GM12891 (cell line): ENCODE results near the gene LYPD1.

Experiments used
- DNase-seq: peaks from one replicate; pipeline ENCODE4 v3.0.0; 2011; ENCODE audit warnings: low spot score; ENCODE audit not compliant: insufficient read length
- FAIRE-seq: peaks from 2 replicates; lab custom pipeline; 2011; peaks lifted over from hg19 to GRCh38; lab: Jason Lieb, UNC
- PAX5 ChIP-seq: IDR thresholded peaks from 2 replicates; pipeline ENCODE4 v1.6.1; 2011; ENCODE audit warnings: low read length, moderate library complexity, mild to moderate bottlenecking; ENCODE audit not compliant: insufficient read depth, severe bottlenecking
- POLR2A ChIP-seq: IDR thresholded peaks from 2 replicates; pipeline ENCODE4 v1.6.1; 2011; ENCODE audit warnings: low read depth, low read length, control low read depth
- POLR2AphosphoS5 ChIP-seq: IDR thresholded peaks from 2 replicates; pipeline ENCODE4 v1.6.1; 2011; ENCODE audit warnings: low read depth, low read length, control low read depth
- POU2F2 ChIP-seq: IDR thresholded peaks from 2 replicates; pipeline ENCODE4 v1.6.1; 2011; ENCODE audit warnings: low read depth, mild to moderate bottlenecking, control low read depth, low read length, moderate library complexity
- SPI1 ChIP-seq: IDR thresholded peaks from 2 replicates; pipeline ENCODE4 v1.6.1; 2011; ENCODE audit warnings: low read depth, low read length, control low read depth
- TAF1 ChIP-seq: IDR thresholded peaks from 2 replicates; pipeline ENCODE4 v1.6.1; 2011; ENCODE audit warnings: low read depth, low read length, control low read depth

Gene LYPD1

DNA sequence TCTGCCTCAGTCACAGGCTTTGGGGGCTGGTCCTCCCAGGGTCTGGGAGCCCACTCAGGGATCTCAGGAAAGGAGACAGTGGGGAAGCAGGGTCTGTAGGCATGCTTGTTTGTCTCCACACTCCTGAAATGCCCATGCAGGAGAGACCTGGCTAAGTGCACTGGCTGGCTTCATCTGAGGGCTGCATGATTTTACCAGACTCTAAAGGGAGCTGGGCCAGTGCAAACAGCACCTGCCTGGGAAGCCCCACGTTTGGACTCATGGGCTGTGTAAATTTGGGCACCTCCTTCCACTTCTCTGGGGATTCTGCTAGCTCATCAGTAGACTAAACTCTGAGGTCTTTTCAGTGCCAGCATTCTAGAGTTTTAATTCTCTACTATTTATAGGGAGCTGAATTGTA lies 33.7 kb downstream of the LYPD1 start:
- FAIRE-seq (no peak), DNase-seq (no peak)
- no peak for TF ChIP-seq TAF1
- TF ChIP-seq POU2F2, result no peak
- TF ChIP-seq SPI1, result no peak
- no peak for TF ChIP-seq POLR2A
- no peak for TF ChIP-seq POLR2AphosphoS5

DNA sequence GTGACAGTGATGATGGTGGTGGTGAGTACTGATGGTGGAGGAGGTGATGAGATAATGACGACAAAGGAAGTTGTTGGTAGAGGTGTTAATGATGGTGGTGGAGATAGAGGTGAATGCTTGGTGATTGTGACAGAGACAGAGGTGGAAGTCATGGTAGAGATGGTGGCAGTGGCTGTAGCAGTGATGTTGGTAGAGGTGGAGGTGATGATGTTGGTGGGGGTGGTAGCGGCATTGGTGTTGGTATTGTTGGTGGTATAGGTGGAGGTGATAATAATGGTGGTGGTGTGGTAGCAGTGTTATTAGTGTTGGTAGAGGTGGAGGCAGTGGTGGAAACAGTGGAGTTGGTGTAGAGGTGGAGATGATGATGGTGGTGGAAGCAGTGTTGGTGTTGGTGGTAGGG lies 36.4 kb downstream of the LYPD1 start:
- DNase-seq, result no peak
- TF ChIP-seq PAX5, result no peak
- TF ChIP-seq POU2F2, result no peak
- TF ChIP-seq SPI1, result no peak
- no peak for TF ChIP-seq TAF1
- no peak for TF ChIP-seq POLR2A
- TF ChIP-seq POLR2AphosphoS5, result no peak
- no peak for FAIRE-seq

DNA sequence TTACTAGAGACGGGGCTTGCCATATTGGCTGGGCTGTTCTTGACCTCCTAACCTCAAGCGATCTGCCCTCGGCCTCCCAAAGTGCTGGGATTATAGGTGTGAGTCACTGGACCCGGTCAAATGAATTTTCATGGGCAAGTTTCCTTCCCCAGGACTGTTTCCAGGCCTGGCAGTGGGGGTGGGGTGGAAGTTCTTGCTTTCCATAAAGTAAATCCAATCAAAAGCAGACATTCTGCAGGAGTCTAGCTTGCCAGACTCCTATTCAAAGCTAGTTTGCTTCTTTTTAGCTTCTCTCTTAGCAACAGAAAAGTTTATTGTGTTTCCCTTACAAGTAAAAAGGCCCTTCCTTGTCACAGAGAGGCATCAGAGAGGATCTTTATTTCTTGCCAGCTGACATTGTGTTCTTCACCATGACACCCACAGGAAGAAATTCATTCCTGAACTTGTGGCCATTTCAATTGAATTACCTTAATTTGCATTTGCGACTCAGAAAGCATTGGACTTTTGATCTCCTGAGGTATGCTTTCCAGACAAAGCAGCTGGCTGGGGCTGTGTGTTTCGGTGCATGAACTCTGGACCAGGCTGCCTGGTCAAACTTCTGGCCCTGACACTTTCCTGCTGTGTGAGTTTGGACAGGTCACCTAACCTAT lies 37.9 kb downstream of the LYPD1 start:
- DNase-seq, result no peak
- no peak for TF ChIP-seq POU2F2
- no peak for FAIRE-seq

DNA sequence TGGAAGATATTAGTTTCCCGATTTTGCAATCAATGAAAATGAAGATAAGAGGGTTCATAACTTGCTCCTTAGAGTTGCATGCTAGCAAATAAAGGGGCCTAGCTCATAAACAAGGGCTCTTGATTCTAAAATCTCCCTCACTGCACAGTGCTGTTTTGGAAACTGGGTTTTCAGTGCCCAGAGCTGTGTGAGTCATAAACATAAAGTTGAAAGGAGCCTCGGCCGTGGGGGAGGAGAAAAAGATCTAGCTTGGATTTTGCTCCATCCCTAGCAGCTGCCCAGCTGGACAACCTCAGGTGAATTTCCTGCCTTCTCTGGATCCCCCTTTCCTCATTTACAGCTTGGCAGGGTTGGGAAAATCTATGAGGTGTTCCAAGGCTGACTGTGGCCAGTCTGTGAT lies 42.5 kb downstream of the LYPD1 start:
- DNase-seq, result no peak
- FAIRE-seq, result no peak
- no peak for TF ChIP-seq TAF1
- no peak for TF ChIP-seq SPI1
- TF ChIP-seq POLR2AphosphoS5, result no peak
- TF ChIP-seq POLR2A, result no peak
- TF ChIP-seq POU2F2, result no peak
- no peak for TF ChIP-seq PAX5

DNA sequence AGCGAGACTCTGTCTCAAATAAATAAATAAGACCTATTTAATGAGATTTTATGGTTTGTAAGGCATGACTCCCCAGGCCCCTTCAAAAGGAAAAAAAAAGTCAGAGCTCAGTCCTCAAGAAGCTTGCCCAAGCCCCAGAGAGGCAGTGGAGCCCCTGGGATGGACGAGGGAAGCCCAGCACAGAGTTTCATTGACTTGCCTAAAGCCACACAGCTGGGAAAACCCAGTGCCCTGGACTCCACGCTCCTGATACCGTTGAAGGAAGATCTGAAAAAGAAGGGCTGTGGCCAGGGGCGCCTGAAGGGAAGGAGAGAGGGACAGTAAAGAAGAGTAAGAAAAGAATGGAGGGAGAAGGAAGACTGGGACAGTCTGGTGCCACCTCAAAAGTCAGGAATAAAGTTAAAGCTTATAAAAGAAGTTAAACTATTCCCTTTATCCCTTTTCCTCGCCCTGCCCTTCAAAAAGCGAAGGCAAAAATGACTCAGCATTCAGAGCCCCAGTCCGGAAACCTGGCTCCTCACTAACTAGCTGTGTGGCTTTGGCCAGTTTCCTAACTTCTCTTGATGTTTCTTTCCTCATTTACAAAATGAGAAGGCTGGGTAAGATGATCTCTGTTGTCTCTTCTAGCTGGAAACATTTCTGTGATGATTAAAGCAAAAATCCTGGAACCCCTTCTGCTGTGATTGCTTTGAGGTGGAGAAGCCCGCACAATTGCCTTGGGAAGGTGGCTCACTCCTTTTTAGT lies 46.7 kb downstream of the LYPD1 start:
- DNase-seq (no peak), FAIRE-seq (no peak)
- no peak for TF ChIP-seq TAF1

DNA sequence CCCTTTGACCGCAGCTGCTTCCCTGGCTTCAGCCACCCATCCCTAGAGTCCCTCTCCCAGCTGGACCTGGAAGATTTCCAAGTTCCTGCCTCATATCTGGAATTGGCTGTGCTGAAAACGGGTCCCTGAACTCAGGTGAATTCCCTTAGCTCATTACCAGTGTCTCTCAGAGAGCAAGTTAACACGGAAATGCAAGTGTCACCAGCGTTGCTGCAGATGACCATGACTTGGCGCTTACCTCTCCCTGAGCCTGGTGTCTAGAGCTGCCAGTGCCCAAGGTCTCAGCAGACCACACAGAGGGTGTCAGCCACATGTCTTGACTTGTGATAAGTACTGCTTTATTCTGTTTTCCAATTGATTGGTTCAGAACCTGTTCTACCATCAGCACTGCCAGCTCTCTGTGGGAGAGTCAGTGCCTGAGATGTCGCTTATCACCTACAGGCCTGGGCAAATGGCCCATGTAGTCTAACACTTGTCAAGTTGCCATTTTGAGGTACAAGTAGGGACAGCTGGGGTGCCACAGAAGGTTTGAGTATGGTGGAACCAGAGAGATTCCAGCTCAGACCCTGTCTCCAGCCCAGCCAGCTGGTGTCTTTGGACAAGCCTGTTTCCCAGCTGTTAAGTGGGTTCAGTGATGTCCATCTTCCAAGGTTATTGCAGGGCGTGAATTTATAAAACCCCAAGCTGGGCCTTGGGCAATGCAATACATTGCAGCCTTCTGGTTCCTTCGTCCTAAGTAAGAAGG lies 48.7 kb downstream of the LYPD1 start:
- no peak for FAIRE-seq
- no peak for DNase-seq
- no peak for TF ChIP-seq POLR2A

DNA sequence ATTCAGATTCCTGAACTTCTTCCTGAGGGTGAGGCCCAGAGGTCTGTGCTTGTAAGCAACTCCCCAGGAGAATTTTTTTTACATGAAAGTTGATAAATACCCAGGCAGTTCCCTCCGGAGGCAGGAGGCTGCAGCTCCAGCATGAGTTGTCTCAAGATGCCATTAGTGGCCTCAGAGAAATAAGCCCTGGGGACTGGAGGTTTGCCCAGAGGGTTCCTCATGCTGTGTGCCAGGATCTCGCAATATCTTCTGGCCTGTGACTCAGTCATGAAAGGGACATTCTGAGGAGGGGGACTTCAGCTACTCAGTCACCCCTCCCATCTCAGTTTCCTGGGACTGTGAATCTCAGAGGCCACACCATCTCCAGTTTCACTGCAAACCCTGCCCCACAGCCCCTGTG lies 49.9 kb downstream of the LYPD1 start:
- no peak for TF ChIP-seq POU2F2
- no peak for TF ChIP-seq POLR2AphosphoS5
- TF ChIP-seq TAF1, result no peak
- TF ChIP-seq PAX5, result no peak
- no peak for TF ChIP-seq SPI1
- TF ChIP-seq POLR2A, result no peak
- no peak for DNase-seq

DNA sequence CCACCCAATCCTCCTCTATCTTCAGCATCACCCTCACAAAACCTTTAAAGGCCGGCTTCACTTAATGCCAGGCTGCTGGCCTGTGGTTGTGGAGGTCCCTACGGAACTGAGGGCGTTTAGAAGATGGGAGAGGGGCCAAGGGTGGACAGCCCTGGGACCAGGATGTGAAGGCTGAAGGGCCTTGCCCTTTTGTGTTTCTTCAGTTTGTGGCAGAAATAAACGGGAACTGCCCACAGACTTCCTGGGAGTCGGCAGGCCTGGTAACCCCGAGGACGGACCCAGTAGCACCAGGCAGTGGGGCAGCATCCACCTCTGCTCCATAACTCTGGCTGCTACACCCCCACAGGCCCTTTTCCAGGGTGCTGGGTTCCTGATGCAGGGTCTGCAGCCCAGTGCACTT lies 51.3 kb downstream of the LYPD1 start:
- TF ChIP-seq POU2F2 (no peak), PAX5 (no peak), POLR2AphosphoS5 (no peak), SPI1 (no peak), POLR2A (no peak), TAF1 (no peak)
- no peak for DNase-seq
- no peak for FAIRE-seq

More for the DNA sequence above, 49.9 kb downstream of the LYPD1 start:
- FAIRE-seq, result no peak

DNA sequence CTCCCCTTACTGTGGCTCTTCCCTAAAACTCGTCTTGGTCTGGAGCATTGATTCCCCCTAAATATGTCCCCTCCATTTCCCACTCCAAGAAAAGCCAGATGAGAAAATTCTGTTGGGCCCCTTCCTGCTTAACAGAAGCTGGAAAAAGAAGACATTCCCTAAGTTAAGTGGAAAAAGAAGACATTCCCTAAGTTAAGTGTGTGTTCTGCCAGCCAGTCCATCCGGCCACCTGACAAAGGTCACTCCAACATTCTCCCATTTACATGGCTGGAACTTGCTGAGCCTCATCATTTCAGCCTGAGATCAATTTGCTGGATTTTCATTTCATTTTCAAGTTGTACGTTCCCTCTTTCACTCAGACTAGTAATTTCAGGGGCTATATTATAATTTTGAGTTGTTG lies 52.0 kb downstream of the LYPD1 start:
- TF ChIP-seq SPI1 (no peak), PAX5 (no peak), POLR2A (no peak), POU2F2 (no peak), TAF1 (no peak), POLR2AphosphoS5 (no peak)
- FAIRE-seq, result no peak
- no peak for DNase-seq

DNA sequence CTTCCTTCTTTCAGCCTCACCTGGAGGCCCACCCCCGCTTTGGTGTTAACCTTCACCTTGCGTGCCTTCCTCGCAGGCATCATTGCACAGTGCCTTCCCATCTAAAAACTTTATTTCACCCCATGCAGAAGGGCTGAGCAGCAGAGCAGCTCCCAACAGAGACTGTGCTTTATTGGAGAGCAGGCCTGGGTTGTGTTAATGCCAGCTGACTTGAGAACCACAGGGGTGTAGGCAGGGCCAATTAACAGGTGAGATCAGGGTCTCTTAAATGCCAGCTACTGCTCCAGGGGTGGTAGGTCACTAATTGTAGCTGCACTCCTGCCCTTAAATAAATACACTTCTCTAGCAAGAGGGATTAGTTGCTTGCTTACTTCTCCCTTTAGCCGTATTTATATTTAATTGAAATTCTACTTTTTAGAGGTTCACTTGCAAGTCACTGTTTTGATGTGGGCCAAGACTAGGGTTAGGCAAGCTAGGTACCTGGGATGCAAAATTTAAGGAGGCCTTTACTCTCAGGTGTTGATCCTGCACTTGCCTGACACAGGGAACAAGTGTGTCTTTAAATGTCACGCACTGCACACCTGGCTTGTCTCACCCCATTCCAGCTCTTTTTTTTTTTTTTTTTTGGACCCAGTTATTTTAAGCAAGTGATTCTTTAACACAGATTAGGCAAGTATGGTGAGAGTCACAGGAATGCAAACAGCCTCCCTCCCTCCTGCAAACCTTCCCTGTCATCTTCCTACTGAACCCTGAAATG lies 54.5 kb downstream of the LYPD1 start:
- FAIRE-seq (no peak), DNase-seq (no peak)
- TF ChIP-seq POLR2A (no peak), POLR2AphosphoS5 (no peak), POU2F2 (no peak), PAX5 (no peak), TAF1 (no peak), SPI1 (no peak)
